A549 (cell line): Measurements from ENCODE around the gene SLC35F3. TPM values are rescaled to one million over a fixed set of nuclear protein-coding genes. Genes with fewer than 3 reads are reported as not detected.

ENCODE experiments used
- ATAC-seq, 2 experiments: fragments of 200-7000 bp in 1 of 2; fragments of >200 bp in 1 of 2; cut with Nextera tagmentation in 1 of 2; cut with Tn5 transposase in 1 of 2; 3 replicates each; pipeline versions ENCODE4 v1.8.0 to v1.9.1; 2018 to 2020; ENCODE audit warnings: mild to moderate bottlenecking in 1 of 2, moderate library complexity in 1 of 2
- CTCF ChIA-PET: fragments of 300-600 bp; sonication (Branson Sonifier 250); formaldehyde crosslinking; extraction: SDS; loops from one replicate; lab custom pipeline; 2021; ENCODE audit warnings: antibody characterized with exemption, inconsistent platforms; lab: Yijun Ruan, JAX
- POLR2A ChIA-PET: fragments of 350-600 bp; formaldehyde crosslinking; extraction: SDS; loops from one replicate; lab custom pipeline; 2021; ENCODE audit warnings: antibody characterized with exemption, inconsistent platforms; lab: Yijun Ruan, JAX
- DNase-seq, 2 experiments: peaks; one replicate each; pipeline versions ENCODE4 v3.0.0 to v3.0.0-alpha.2; 2011 to 2016; ENCODE audit warnings: low read depth in 1 of 2, low spot score in 1 of 2
- FAIRE-seq: peaks from 2 replicates; lab custom pipeline; 2011; peaks lifted over from hg19 to GRCh38; lab: Jason Lieb, UNC
- H3K27ac ChIP-seq, 2 experiments: fragments of >200 bp; sonication (Bioruptor Twin); formaldehyde crosslinking; 3 replicates each; pipeline ENCODE4 v1.5.1; 2016 to 2017
- H3K4me1 ChIP-seq: fragments of >200 bp; sonication (Bioruptor Twin); formaldehyde crosslinking; 3 replicates; pipeline ENCODE4 v1.6.1; 2016
- H3K4me2 ChIP-seq: fragments of >200 bp; sonication (Bioruptor Twin); formaldehyde crosslinking; 3 replicates; pipeline ENCODE4 v1.6.1; 2016
- H3K4me3 ChIP-seq: fragments of >200 bp; sonication (Bioruptor Twin); formaldehyde crosslinking; 3 replicates; pipeline ENCODE4 v1.5.1; 2016
- H3K9me3 ChIP-seq: fragments of >200 bp; sonication (Bioruptor Twin); formaldehyde crosslinking; 3 replicates; pipeline ENCODE4 v1.6.1; 2016
- BHLHE40 ChIP-seq: IDR thresholded peaks from 2 replicates; pipeline ENCODE4 v1.6.1; 2012; ENCODE audit warnings: low read depth, low read length, inconsistent platforms
- CHD4 ChIP-seq: fragments of 200-600 bp; sonication (generic); IDR thresholded peaks from 2 replicates; pipeline ENCODE4 v1.6.1; 2016; ENCODE audit warnings: antibody characterized with exemption, mild to moderate bottlenecking, borderline replicate concordance
- EHF ChIP-seq: fragments of 250-450 bp; sonication (Bioruptor Pico); IDR thresholded peaks from 2 replicates; pipeline ENCODE4 v1.5.0; 2020; ENCODE audit warnings: mild to moderate bottlenecking
- EHMT2 ChIP-seq: fragments of 200-600 bp; sonication (generic); IDR thresholded peaks from 2 replicates; pipeline ENCODE4 v1.6.1; 2016; ENCODE audit warnings: antibody characterized with exemption, low read depth, mild to moderate bottlenecking, moderate library complexity
- ESRRA ChIP-seq: fragments of 150-350 bp; IDR thresholded peaks from 2 replicates; pipeline ENCODE4 v1.6.1; 2014; ENCODE audit warnings: mild to moderate bottlenecking, low read length, borderline replicate concordance
- FOSB ChIP-seq: fragments of 250-450 bp; sonication (Bioruptor Pico); IDR thresholded peaks from 2 replicates; pipeline ENCODE4 v1.5.0; 2020; ENCODE audit warnings: mild to moderate bottlenecking, moderate library complexity
- HOXB13 ChIP-seq: fragments of 250-450 bp; sonication (Bioruptor Pico); IDR thresholded peaks from 2 replicates; pipeline ENCODE4 v1.5.0; 2020; ENCODE audit warnings: low read depth, mild to moderate bottlenecking, moderate library complexity
- JUN ChIP-seq, 2 experiments: fragments of >200 bp; sonication (Bioruptor Twin); formaldehyde crosslinking; IDR thresholded peaks; 2 replicates in 1 of 2; 3 replicates in 1 of 2; pipeline ENCODE4 v1.6.1; 2016 to 2017
- KDM1A ChIP-seq: fragments of 200-600 bp; sonication (generic); IDR thresholded peaks from 2 replicates; pipeline ENCODE4 v1.6.1; 2016; ENCODE audit warnings: low read depth, mild to moderate bottlenecking
- MAZ ChIP-seq: fragments of 150-350 bp; IDR thresholded peaks from 2 replicates; pipeline ENCODE4 v1.6.1; 2014; ENCODE audit warnings: antibody characterized with exemption, low read depth, low read length, borderline replicate concordance
- NFE2L2 ChIP-seq: fragments of 150-350 bp; conservative IDR thresholded peaks from 2 replicates; pipeline ENCODE4 v1.6.1; 2014; ENCODE audit warnings: low read length
- NR3C1 ChIP-seq: fragments of >200 bp; sonication (Bioruptor Twin); formaldehyde crosslinking; IDR thresholded peaks from 3 replicates; pipeline ENCODE4 v1.6.1; 2017
- PHF8 ChIP-seq: fragments of 200-600 bp; sonication (generic); IDR thresholded peaks from 2 replicates; pipeline ENCODE4 v1.6.1; 2016; ENCODE audit warnings: low read depth, mild to moderate bottlenecking, antibody characterized with exemption, moderate library complexity, borderline replicate concordance
- POLR2AphosphoS2 ChIP-seq: conservative IDR thresholded peaks from 2 replicates; pipeline ENCODE4 v1.6.1; 2012; ENCODE audit warnings: low read length, improper control_type of control experiment, inconsistent platforms
- RAD21 ChIP-seq, 2 experiments: fragments of >200 bp in 1 of 2; sonication (Bioruptor Twin) in 1 of 2; formaldehyde crosslinking in 1 of 2; IDR thresholded peaks in 1 of 2; conservative IDR thresholded peaks in 1 of 2; 2 replicates in 1 of 2; 3 replicates in 1 of 2; pipeline ENCODE4 v1.6.1; 2012 to 2018; ENCODE audit warnings: inconsistent platforms in 1 of 2
- RARB ChIP-seq: fragments of 250-450 bp; sonication (Bioruptor Pico); IDR thresholded peaks from 2 replicates; pipeline ENCODE4 v1.8.0; 2021; ENCODE audit warnings: mild to moderate bottlenecking, moderate library complexity
- RCOR1 ChIP-seq: fragments of 150-350 bp; IDR thresholded peaks from 2 replicates; pipeline ENCODE4 v1.6.1; 2014; ENCODE audit warnings: antibody characterized with exemption, low read length, low read depth
- SMC3 ChIP-seq: fragments of >200 bp; sonication (Bioruptor Twin); formaldehyde crosslinking; IDR thresholded peaks from 3 replicates; pipeline ENCODE4 v1.6.1; 2018; ENCODE audit warnings: inconsistent platforms
- TFCP2L1 ChIP-seq: fragments of 250-450 bp; sonication (Bioruptor Pico); IDR thresholded peaks from 2 replicates; pipeline ENCODE4 v1.5.0; 2021; ENCODE audit warnings: mild to moderate bottlenecking
- TP53 ChIP-seq: fragments of 250-450 bp; sonication (Bioruptor Pico); IDR thresholded peaks from 2 replicates; pipeline ENCODE4 v1.5.0; 2021; ENCODE audit warnings: mild to moderate bottlenecking, moderate library complexity
- ZC3H11A ChIP-seq: fragments of 450-650 bp; IDR thresholded peaks from 2 replicates; pipeline ENCODE4 v1.6.1; 2014; ENCODE audit warnings: antibody characterized with exemption, mild to moderate bottlenecking
- ZFP36 ChIP-seq: fragments of 450-650 bp; IDR thresholded peaks from 2 replicates; pipeline ENCODE4 v1.6.1; 2014; ENCODE audit warnings: borderline replicate concordance; ENCODE audit not compliant: partially characterized antibody
- ZNF302 ChIP-seq: fragments of 250-450 bp; sonication (Bioruptor Pico); IDR thresholded peaks from 2 replicates; pipeline ENCODE4 v1.9.0; 2021; ENCODE audit warnings: inconsistent platforms, mild to moderate bottlenecking, moderate library complexity
- ZSCAN20 ChIP-seq: fragments of 250-450 bp; sonication (Bioruptor Pico); IDR thresholded peaks from 2 replicates; pipeline ENCODE4 v1.8.0; 2022; ENCODE audit warnings: mild to moderate bottlenecking, moderate library complexity
- WGBS: methylation state at CpG from one replicate; pipeline ENCODE4 v1.1.6; 2017; ENCODE audit errors: missing lambda C conversion rate; 5-methylcytosine and 5-hydroxymethylcytosine counted together
- polyA plus RNA-seq, 4 experiments: library from polyadenylated mRNA; depleted of rRNA in 3 of 4; stranded (reverse); fragments of >200 nt; fragmentation: RNase III in 1 of 4; extraction: RNeasy Plus Mini Kit Qiagen cat#74134 plus additional on column Dnase treatment in 1 of 4; gene quantifications; 2 replicates in 3 of 4; 3 replicates in 1 of 4; pipeline ENCODE4 v1.2.3, GENCODE V29; 2011 to 2017
- TF ChIP-seq, protein P1 (sequence below): fragments of 250-450 bp; sonication (Bioruptor Pico); IDR thresholded peaks from 2 replicates; pipeline ENCODE4 v1.5.0; 2021; ENCODE audit warnings: mild to moderate bottlenecking, moderate library complexity, borderline replicate concordance
- TF ChIP-seq, protein P2 (sequence below): fragments of 450-650 bp; IDR thresholded peaks from 2 replicates; pipeline ENCODE4 v1.6.1; 2014; ENCODE audit warnings: antibody characterized with exemption
- TF ChIP-seq, protein P3 (sequence below): fragments of 150-350 bp; IDR thresholded peaks from 2 replicates; pipeline ENCODE4 v1.6.1; 2014; ENCODE audit warnings: low read depth, mild to moderate bottlenecking, low read length
- TF ChIP-seq, protein P4 (sequence below): IDR thresholded peaks from 2 replicates; pipeline ENCODE4 v1.6.1; 2012; ENCODE audit warnings: low read depth, borderline replicate concordance
- TF ChIP-seq, protein P5 (sequence below): fragments of >200 bp; sonication (Bioruptor Twin); formaldehyde crosslinking; IDR thresholded peaks from 3 replicates; pipeline ENCODE4 v1.5.1; 2016

The SLC35F3 gene
- polyA plus RNA-seq, 2 of the 4 experiments (the other 2 are of a cell fraction) = 5.5 to 7.8 TPM

DNA sequence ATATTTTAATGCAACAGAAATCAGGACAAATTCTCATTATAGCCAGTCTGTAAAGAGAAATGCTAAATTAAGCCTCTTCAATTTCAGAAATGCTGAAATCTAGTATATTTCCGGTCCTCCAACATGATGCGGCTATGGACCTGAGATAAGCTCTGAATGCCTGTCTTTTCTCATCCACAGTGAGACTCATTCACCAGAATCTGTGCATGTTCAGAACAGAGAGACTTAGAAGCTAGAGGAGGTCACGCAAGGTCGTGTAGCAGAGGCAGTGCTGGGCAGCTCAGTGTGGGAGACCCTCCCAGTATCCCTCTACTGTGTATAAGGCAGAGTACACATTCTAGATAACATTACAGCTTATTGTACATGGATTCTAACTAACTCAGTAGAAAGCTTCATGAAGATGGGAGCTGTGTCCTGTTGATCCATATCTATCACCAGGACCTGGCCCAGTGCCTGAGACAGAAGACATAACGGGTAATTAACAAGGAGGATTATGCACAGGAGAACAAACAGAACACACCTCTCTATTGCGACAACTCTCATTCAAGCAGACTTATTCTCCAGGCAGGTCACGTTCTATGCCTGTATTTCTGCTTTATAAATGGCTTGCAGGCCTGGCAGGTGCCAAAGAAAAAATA is 371.8 kb downstream of the SLC35F3 start (continued):
- TF ChIP-seq PHF8 = no peak
- no peak for TF ChIP-seq ZNF302 (CRISPR knock-in tag)
- TF ChIP-seq MAZ = no peak
- TF ChIP-seq NFE2L2 = no peak
- TF ChIP-seq ESRRA = no peak

DNA sequence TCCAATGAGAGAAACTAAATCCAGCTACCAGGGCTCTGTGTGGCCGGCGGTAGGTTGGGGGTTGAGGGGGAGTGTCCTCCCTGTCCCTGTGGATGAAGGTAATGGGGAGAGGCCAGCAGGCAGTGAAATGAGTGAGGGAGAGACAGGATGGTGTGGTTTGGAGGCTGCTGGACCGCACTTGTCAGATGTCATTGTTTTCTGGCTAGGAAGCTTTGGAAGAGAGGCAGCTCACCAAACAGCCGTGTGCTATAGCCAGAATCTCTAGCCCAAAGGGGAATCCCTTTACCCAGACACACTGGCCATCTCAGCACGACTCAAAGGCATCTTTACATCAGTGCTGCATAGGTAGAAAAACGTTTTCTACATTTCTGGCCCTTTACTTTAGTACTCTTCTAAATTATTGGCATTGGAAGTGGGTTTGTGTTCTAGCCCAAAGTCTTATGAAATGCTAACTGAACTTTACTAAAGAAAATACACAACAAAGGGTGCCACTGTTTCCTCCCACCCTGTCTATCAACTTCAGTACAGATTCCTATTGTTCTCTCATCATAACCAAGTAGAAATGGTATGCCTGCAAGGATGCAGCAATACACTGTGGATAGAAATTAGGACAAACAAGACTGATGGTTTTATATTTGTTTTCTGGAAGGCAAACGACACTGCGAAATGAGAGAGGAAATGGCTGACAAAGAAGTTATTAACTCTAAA is 372.8 kb downstream of the SLC35F3 start:
- CTCF ChIA-PET = interaction anchor here (1.4 to 5.1 kb wide), 3 partner anchors 9 to 33 kb away, joined by 3 to 16 read pairs (median 4); no protein-coding TSS in a partner anchor
- no peak for TF ChIP-seq ZC3H11A
- no peak for TF ChIP-seq ZFP36
- TF ChIP-seq FOSB (CRISPR knock-in tag) = no peak
- TF ChIP-seq RARB (CRISPR knock-in tag) = no peak
- TF ChIP-seq RCOR1 = no peak
- TF ChIP-seq SMC3 = no peak
- TF ChIP-seq EHMT2 = no peak
- TF ChIP-seq NR3C1 = no peak
- no peak for TF ChIP-seq KDM1A
- TF ChIP-seq ZNF302 (CRISPR knock-in tag) = no peak
- no peak for TF ChIP-seq POLR2AphosphoS2
- no peak for TF ChIP-seq TP53 (CRISPR knock-in tag)
- no peak for TF ChIP-seq HOXB13 (CRISPR knock-in tag)
- no peak for DNase-seq
- FAIRE-seq = no peak
- H3K4me2 ChIP-seq = no peak overlapping the region
- no peak for ATAC-seq
- H3K27ac ChIP-seq = no peak overlapping the region
- WGBS = 72% methylated on average over 8 of the region's 8 CpGs
- H3K4me3 ChIP-seq = no peak overlapping the region
- POLR2A ChIA-PET = no interaction called here
- no peaks in the 10 kb centered on the region for H3K9me3 ChIP-seq
- no peaks in the 10 kb centered on the region for H3K4me1 ChIP-seq

DNA sequence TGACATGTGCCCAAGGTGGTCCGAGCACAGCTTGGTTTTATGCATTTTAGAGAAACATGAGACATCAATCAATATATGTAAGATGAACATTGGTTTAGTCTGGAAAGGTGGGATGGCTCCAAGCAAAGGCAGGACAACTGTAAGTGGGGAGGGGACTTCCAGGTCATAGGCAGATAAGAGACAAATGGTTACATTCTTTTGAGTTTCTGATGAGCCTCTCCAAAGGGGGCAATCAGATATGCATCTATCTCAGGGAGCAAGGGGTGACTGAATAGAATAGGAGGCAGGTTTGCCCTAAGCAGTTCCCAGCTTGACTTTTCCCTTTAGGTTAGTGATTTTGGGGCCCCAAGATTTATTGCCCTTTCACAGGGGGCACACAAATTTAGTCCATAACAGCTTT is 374.5 kb downstream of the SLC35F3 start:
- ChIA-PET POLR2A (no interaction called here), CTCF (interaction anchor here (3.7 kb wide), 1 partner anchor 31 kb away, joined by 14 read pairs; no protein-coding TSS in a partner anchor)
- DNase-seq (no peak), ATAC-seq (no peak), FAIRE-seq (no peak)
- 89% methylated on average over 1 of the region's 1 CpG for WGBS
- no peak overlapping the region for H3K27ac ChIP-seq
- H3K4me3 ChIP-seq = no peak overlapping the region
- no peaks in the 10 kb centered on the region for H3K9me3 ChIP-seq
- H3K4me1 ChIP-seq = no peaks in the 10 kb centered on the region
- H3K4me2 ChIP-seq = no peak overlapping the region
- TF ChIP-seq, protein P1, sequence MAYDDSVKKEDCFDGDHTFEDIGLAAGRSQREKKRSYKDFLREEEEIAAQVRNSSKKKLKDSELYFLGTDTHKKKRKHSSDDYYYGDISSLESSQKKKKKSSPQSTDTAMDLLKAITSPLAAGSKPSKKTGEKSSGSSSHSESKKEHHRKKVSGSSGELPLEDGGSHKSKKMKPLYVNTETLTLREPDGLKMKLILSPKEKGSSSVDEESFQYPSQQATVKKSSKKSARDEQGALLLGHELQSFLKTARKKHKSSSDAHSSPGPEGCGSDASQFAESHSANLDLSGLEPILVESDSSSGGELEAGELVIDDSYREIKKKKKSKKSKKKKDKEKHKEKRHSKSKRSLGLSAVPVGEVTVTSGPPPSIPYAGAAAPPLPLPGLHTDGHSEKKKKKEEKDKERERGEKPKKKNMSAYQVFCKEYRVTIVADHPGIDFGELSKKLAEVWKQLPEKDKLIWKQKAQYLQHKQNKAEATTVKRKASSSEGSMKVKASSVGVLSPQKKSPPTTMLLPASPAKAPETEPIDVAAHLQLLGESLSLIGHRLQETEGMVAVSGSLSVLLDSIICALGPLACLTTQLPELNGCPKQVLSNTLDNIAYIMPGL (CRISPR knock-in tag) = no peak
- TF ChIP-seq, protein P2, sequence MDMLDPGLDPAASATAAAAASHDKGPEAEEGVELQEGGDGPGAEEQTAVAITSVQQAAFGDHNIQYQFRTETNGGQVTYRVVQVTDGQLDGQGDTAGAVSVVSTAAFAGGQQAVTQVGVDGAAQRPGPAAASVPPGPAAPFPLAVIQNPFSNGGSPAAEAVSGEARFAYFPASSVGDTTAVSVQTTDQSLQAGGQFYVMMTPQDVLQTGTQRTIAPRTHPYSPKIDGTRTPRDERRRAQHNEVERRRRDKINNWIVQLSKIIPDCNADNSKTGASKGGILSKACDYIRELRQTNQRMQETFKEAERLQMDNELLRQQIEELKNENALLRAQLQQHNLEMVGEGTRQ = no peak
- TF ChIP-seq CHD4 (no peak), TFCP2L1 (no peak), NR3C1 (no peak), ZSCAN20 (CRISPR knock-in tag) (no peak), RARB (CRISPR knock-in tag) (no peak), BHLHE40 (no peak), EHF (no peak), JUN (IDR thresholded peaks at IDR 0.05) (no peak), RAD21 (conservative IDR thresholded peaks at IDR 0.05 in 1 of 2, IDR thresholded peaks at IDR 0.05 in 1 of 2) (no peak), ESRRA (no peak), ZFP36 (no peak)
- TF ChIP-seq, protein P3, sequence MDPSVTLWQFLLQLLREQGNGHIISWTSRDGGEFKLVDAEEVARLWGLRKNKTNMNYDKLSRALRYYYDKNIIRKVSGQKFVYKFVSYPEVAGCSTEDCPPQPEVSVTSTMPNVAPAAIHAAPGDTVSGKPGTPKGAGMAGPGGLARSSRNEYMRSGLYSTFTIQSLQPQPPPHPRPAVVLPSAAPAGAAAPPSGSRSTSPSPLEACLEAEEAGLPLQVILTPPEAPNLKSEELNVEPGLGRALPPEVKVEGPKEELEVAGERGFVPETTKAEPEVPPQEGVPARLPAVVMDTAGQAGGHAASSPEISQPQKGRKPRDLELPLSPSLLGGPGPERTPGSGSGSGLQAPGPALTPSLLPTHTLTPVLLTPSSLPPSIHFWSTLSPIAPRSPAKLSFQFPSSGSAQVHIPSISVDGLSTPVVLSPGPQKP = no peak
- TF ChIP-seq, protein P4, sequence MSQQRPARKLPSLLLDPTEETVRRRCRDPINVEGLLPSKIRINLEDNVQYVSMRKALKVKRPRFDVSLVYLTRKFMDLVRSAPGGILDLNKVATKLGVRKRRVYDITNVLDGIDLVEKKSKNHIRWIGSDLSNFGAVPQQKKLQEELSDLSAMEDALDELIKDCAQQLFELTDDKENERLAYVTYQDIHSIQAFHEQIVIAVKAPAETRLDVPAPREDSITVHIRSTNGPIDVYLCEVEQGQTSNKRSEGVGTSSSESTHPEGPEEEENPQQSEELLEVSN = no peak
- TF ChIP-seq, protein P5, sequence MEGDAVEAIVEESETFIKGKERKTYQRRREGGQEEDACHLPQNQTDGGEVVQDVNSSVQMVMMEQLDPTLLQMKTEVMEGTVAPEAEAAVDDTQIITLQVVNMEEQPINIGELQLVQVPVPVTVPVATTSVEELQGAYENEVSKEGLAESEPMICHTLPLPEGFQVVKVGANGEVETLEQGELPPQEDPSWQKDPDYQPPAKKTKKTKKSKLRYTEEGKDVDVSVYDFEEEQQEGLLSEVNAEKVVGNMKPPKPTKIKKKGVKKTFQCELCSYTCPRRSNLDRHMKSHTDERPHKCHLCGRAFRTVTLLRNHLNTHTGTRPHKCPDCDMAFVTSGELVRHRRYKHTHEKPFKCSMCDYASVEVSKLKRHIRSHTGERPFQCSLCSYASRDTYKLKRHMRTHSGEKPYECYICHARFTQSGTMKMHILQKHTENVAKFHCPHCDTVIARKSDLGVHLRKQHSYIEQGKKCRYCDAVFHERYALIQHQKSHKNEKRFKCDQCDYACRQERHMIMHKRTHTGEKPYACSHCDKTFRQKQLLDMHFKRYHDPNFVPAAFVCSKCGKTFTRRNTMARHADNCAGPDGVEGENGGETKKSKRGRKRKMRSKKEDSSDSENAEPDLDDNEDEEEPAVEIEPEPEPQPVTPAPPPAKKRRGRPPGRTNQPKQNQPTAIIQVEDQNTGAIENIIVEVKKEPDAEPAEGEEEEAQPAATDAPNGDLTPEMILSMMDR = no peak
